UCSD-AML1 (cell line): ENCODE measurements around the gene NR1I2.
A peak's percentile ranks its signal among the peaks of the same experiment; 100 is the strongest.

ENCODE experiments used
- DNase-seq: peaks from one replicate; lab custom pipeline; 2025; ENCODE audit not compliant: unreplicated experiment; lab: John Stamatoyannopoulos, UW

Gene NR1I2

DNA sequence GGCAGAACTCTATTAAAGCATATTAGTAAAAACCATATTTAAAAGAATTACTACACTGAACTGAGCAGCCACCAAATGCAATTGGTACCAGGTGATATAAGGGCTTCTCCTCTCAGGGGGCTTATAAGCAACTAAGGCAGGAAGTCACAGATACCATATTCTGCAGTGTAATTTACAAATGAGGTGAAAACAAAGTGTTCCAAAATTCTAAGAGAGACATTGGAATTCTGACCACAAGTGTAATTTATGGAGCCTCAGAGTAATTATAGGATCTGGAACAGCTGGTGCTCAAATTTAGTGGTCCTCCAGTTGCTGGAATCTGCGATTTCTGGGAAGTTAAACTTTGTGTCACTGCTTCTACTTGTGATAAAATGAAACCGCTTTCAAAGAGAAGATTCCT, 3.1 kb upstream of the NR1I2 start:
- no peak for DNase-seq

DNA sequence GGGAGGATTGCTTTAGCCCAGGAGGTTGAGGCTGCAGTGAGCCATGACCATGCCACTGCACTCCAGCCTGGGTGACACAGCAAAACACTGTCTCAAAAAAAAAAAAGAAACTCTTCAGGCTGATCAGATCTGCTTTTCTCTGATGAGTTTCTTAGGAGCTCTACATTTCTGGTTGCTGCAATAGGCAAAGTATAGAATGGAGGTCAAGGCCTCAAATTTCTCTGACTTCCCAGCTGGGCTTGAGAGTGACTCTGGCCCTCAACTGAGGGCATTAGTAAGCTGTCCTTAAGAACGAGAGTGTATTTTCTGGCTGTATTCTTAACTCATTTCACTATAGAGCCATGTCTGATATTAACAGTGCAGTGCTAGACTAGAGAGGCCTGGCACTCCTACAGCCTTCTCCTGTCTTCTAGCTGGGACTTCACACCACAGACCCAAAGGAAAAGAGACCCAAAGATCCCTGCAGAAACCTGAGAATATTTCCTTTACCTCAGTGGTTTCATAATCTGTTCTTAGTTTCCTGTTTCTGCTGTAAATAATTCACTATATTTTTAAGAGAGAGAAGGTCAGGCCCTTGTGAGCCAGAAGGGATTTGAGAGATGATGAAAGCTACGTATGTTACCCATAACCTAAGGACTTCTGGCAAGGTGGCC, 2.0 kb upstream of the NR1I2 start:
- DNase-seq = no peak

DNA sequence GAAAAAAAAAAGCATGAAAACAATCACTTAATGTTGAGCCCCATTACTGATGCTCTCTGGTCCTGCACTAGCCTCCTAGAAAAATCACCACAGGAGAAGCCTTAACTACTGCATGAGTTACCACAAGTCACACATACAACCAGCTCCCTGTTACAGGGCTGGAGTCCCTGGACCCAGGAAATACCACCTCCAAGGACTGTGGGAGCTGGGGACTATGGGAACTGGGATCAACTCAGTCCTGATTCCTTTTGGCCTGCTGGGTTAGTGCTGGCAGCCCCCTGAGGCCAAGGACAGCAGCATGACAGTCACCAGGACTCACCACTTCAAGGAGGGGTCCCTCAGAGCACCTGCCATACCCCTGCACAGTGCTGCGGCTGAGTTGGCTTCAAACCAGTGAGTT, 559 bp downstream of the NR1I2 start:
- DNase-seq = no peak

DNA sequence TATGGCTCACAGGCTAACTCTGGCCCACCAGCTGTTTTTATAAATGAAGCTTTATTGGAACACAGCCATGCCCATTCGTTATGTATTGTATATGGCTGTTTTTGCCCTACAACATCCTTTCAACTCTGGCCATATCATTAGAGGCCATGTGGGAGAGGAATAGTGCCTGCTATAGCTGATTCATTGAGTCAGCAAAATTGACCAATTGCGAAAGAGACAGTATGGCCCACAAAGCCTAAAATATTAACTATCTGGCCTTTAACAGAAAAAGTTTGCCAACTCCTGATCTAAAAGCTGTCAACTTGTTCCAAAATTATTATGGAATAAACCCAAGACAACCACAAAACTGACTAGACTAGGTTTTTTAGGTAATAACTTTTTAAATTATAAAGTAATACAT, 1.4 kb downstream of the NR1I2 start:
- no peak for DNase-seq

DNA sequence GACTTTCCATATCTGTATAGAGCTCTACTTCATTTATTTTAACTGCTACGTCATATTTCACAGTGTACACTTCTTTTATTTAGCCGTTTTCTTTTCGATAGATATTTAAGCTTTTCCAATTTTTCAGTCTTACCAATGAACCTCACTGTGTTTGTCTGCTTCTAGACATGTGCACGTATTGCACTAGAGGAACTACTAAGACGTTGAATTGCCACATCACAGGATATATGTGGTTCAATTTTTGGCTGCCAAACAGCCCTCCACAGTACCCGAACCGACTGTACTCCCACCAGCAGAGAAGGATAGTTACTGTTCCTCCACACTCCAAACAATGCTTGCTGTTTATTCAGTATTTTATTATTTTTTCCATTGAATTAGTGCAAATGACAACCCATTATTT, 2.0 kb downstream of the NR1I2 start:
- DNase-seq = no peak

DNA sequence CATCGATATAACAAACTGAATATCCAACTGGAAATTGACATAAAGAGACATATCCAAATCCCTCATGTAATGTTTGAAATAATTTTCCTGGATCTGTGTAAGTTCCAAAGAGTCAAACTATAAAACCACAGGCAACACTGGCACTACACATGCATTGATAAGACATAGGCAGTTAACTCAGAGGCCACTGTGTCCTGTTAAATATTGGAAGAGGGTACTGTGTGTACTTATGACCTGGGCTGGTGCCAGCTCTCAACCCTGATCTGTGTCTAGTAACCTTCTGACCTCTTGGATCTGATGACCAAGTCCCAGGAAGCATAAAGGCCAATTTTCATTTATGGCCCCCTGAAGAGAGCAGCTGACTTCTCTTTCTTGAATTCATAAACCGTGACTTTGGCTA, 4.5 kb downstream of the NR1I2 start:
- DNase-seq = no peak

DNA sequence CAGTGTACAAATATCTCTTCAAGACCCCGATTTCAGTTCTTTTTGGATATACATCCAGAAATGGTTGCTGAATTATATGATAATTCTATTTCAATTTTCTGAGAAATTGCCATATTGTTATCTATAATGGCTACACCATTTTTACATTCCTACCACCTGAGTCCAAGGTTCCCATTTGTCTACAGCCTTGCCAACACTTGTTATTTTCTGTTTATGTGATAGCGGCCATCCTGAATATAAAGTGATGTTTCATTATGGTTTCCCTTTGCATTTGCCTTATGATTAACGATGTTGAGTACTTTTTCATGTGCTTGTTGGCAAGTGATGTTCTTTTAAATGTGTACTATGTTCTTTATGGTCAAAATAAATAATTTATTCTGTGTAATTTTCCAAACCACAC, 8.5 kb downstream of the NR1I2 start:
- DNase-seq = no peak

DNA sequence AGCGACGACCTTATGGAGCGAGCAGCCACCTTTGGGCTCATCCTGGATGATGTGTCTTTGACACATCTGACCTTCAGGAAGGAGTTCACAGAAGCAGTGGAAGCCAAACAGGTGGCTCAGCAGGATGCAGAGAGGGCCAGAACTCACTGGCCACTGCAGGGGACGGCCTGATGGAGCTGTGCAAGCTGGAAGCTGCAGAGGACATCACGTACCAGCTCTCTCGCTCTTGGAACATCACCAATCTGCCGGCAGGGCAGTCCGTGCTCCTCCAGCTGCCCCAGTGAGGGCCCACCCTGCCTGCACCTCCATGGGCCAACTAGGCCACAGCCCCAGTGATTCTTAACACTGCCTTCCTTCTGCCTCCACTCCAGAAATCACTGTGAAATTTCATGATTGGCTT, 10.4 kb downstream of the NR1I2 start:
- no peak for DNase-seq

DNA sequence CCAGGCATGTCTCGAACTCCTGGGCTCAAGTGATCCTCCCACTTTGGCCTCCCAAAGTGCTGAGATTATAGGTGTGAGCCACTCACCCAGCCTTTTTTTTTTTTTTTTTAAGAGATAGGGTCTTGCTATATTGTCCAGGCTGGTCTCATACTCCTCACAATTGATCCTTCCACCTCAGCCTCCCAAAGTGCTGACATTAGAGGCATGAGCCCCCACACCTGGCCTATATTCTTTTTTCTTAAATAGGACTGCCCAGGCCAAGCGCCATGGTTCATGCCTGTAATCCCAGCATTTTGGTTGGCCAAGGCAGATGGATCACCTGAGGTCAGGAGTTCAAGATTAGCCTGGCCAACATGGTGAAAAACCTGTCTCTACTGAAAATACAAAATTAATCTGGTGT, 12.5 kb downstream of the NR1I2 start:
- DNase-seq = no peak

DNA sequence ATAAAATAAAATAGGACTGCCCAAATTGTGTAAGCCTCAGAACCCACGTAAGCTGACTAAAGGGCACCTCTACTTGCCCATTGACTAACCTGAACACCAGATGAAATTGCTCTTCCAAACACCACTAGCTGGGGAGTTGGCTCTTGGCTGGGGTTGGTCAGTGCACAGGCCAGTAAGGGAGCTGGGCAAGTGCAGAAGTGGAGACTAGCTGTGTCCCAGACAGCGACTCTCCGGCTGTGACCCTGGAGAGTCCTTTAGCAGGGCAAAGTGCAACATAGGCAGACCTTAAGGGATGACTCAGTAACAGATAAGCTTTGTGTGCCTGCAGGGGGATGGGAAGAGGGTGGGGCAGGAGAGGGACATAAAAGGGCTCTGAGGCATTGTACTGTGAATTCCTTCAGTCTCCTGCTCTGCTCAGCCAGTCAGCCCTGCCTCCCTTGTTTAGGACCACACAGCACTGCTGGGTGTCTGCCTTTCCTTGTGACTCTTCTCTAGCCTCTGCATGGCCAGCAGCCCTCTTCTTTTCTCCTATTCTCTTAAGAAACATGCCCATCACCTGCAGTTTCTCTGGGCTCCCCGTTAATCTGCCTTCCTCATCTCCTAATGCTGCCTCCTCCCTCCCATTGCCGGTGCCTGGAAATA, 13.2 kb downstream of the NR1I2 start:
- no peak for DNase-seq

DNA sequence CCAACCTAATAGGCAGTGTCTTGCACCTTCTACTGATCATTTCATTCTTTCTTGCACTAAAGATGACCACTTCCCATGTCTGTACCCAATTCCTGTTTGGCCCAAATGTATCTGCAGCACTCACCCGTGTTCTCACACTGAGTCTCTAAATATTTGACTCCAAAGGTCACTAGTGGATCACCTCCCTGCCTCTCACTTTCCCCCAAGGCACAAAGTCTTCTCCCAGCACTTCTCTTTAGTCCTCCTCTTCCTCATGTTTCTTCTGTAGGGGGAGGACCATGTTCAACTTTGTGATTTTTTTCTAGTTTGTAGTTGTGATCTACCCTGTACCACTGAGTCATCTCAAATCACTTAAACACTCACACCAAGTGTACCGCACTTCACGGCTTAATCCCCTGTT, 13.9 kb downstream of the NR1I2 start:
- DNase-seq = no peak

DNA sequence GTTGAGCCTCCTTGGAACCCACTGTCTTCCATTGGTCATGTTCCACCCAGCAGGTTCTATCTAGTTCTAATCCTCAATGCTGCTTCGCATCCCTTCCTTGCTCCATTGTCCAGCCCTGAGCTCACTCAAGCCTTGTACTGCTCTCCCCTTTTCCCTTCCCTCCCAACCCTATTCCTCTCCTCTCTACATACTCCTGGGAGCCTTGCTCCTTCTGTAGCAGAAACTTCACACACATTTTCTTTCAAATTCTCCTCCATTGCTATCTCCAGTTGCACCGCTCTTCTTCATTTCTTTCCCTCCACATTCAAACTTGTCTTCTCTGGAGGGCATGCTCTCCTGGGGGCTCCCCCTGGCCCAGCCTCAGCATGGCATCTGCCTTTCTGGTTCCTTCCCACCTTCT, 14.5 kb downstream of the NR1I2 start:
- no peak for DNase-seq

DNA sequence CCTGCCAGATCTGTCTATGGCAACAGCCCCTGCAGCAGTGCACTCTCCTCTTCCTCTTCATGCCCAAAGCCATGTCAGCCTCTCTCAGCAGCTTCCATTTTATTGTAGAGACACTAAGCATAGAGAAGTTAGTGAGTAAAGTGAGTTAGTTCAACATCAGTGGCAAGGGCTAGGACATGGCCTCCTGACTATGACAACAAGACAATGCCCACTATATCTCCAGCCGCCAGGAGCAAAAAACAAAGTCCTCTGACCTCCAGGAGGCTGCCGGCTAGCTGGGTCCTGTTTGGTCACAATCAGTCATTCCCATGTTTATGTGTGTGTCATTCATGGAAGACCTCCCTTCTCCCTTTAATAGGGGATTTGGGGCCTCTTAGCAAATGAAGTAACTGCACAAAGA, 14.9 kb downstream of the NR1I2 start:
- DNase-seq = no peak

DNA sequence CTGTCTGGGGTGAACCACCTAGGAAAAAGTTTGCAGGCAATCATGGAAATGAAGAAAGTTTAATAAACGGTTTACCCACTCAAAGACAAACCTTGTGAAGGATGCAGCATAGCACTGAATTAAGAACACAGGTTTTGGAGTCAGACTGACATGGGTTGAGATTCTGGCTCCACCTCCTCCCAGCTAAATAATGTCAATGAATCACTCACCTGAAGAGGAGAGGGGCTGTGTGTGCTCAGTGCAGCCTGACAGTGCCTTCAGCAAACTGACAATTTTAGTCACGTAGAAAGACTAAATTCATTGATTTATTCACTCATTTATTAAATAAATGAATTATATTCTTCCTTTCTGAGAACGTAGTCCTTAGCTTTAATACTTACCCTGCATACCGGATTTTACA, 18.9 kb downstream of the NR1I2 start:
- no peak for DNase-seq

DNA sequence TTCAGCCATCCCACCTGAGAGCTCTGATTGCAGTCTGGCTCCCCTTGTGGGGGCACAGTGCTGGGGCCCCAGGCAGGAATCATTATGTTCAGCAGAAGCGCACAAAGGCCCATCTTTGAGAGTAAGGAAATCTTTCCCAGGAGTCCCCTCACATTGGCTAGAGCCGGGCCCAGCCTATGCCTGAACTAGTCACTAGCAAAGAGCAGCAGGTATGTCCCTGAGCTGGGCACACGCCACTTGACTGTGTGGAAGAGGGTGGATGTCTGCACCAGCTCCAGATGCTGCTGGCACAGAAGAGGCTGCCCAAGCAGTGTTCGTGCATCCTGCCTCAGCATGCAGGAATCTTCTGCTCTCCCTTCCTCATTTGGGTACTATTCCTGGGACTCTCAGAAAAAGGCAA, 26.3 kb downstream of the NR1I2 start:
- no peak for DNase-seq

DNA sequence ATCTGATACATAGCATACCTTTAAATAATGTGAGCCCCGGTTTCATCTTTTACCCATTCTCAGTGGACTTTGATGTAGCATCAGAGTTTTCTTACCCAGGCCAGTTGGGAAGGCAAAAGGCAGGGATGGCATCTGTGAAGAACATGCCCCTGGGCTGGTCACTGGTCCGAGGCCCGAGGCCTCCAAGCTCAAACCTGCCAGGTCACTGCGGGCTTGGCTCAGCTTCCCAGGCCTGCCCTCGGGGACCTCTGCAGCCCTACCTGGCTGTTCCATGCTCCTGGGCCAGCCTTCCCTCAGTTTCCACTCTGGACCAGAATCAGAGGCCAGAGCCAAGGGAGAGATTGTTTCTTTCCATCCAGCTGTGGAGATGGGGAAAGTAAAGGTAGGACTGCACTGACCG, 26.9 kb downstream of the NR1I2 start:
- DNase-seq = no peak

DNA sequence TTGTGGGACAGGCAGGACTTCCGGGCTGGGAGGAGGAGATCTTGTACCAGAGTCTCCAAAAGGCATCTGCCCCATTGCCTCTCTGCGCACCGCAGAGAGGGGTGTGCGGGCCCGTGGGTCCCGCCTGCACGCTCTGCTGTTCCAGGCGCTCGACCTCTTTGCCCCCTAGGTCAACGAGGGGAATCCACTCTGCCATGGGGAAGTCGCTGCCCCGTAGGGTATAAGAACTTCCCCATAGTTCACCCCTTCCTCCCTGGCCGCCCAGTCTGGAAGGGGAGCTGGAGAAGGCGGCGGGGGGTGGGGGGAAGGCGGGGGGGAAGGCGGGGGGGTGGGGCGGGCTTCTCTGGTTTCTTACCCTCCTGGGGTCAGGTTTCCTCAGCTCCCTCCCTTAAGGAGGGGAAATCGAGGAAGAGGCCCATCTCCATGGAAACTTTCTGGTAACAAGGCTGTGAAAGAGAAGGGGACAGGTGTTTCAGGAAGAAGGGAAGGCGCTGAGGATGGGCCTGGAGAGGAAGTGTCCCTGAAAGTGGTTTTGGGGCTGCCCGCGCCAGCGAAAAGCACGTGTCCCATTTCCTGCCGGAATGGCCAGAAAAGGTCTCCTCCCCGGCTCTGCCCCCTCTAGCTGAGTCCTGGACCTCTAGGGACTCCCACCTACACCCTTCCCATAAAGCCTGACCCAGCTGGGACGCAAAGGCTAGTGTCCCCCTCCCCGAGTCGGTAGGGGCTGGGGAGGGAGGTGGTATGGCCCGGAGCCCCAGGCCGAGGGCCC, 27.5 kb downstream of the NR1I2 start:
- DNase-seq = no peak

DNA sequence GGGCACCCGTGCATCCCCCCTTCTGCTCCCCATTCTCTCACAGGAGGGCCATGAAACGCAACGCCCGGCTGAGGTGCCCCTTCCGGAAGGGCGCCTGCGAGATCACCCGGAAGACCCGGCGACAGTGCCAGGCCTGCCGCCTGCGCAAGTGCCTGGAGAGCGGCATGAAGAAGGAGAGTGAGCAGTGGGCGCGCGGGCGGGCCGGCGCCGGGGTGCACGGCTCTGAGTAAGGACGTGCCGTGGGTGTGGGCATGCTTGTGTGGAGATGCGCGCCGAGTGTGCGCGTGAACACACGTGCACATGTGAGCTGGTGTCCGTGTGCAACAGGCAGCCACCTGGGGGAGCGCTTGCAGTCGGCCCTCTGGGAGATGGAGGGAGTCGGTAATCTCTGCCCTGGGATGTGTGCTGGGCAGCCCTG, 28.1 kb downstream of the NR1I2 start:
- peak; percentile 32 for DNase-seq

DNA sequence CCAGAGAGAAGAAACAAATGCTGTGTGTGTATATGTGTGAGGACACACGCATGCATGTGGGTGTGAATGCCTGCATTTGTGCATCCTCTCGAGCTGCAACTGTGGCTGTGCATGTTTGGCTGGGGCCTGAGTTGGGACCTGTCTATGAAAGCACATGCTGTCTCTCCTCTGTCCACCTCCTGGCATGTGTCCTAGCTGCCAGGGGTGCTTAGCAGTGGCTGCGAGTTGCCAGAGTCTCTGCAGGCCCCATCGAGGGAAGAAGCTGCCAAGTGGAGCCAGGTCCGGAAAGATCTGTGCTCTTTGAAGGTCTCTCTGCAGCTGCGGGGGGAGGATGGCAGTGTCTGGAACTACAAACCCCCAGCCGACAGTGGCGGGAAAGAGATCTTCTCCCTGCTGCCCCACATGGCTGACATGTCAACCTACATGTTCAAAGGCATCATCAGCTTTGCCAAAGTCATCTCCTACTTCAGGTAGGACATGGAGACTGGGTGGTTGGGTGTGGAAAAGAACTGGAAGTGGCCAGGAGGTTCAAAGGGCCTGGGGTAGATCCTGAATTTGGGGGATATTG, 30.7 kb downstream of the NR1I2 start:
- DNase-seq = no peak

DNA sequence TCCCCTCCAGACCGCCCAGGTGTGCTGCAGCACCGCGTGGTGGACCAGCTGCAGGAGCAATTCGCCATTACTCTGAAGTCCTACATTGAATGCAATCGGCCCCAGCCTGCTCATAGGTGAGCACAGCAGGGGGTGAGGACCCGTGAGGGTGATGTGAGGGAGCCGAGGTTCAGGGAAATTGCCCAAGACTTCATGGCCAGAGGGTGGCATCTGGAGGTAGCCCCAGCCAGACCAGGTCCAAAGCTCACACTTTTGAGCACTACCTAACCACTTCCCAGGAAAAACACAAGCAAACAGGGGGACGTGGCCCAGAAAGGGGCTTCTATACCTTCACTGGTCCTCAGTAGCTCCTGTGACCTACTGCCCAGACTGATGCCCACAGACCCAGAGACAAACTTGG, 33.8 kb downstream of the NR1I2 start:
- no peak for DNase-seq

DNA sequence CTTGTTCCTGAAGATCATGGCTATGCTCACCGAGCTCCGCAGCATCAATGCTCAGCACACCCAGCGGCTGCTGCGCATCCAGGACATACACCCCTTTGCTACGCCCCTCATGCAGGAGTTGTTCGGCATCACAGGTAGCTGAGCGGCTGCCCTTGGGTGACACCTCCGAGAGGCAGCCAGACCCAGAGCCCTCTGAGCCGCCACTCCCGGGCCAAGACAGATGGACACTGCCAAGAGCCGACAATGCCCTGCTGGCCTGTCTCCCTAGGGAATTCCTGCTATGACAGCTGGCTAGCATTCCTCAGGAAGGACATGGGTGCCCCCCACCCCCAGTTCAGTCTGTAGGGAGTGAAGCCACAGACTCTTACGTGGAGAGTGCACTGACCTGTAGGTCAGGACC, 35.2 kb downstream of the NR1I2 start:
- DNase-seq = no peak
